PC-9 (cell line): Measurements from ENCODE around the gene LRRC8D. TPM values are rescaled to one million over a fixed set of nuclear protein-coding genes. Genes with fewer than 3 reads are reported as not detected.

Source experiments
- BruUV-seq: library from RNA; stranded (reverse); fragments of 400-500 nt; replicated peaks from 2 replicates; lab custom pipeline; 2021; lab: Mats Ljungman, UMichigan
- CTCF ChIA-PET: fragments of 300-600 bp; sonication (Branson Sonifier 250); formaldehyde crosslinking; loops from one replicate; lab custom pipeline; 2022; ENCODE audit warnings: antibody characterized with exemption; lab: Charles Lee
- POLR2A ChIA-PET: fragments of 300-600 bp; sonication (Branson Sonifier 250); formaldehyde crosslinking; loops from one replicate; lab custom pipeline; 2022; ENCODE audit warnings: antibody characterized with exemption; ENCODE audit not compliant: unreplicated experiment; lab: Charles Lee
- DNase-seq, 2 experiments: peaks; one replicate each; pipeline versions ENCODE4 v3.0.0 to v3.0.0-alpha.2; 2015 to 2022; ENCODE audit warnings: mixed read lengths in 1 of 2
- H2AFZ ChIP-seq: fragments of 200-600 bp; sonication (generic); 2 replicates; pipeline ENCODE4 v1.8.1; 2017; ENCODE audit warnings: antibody characterized with exemption
- H3F3A ChIP-seq: fragments of 200-600 bp; sonication (generic); 2 replicates; pipeline ENCODE4 v1.8.1; 2017; ENCODE audit warnings: antibody characterized with exemption, mild to moderate bottlenecking, low read depth; ENCODE audit not compliant: insufficient read depth
- H3K27ac ChIP-seq: fragments of 200-600 bp; sonication (generic); 2 replicates; pipeline ENCODE4 v1.6.1; 2016; ENCODE audit warnings: mixed run types
- H3K27me3 ChIP-seq: fragments of 200-600 bp; sonication (generic); 2 replicates; pipeline ENCODE4 v1.6.1; 2016; ENCODE audit warnings: low read depth, mixed run types; ENCODE audit not compliant: insufficient read depth
- H3K36me3 ChIP-seq: fragments of 200-600 bp; sonication (generic); 2 replicates; pipeline ENCODE4 v1.6.1; 2016; ENCODE audit warnings: low read depth, mixed run types
- H3K4me1 ChIP-seq: fragments of 200-600 bp; sonication (generic); replicated peaks from 2 replicates; pipeline ENCODE4 v1.6.1; 2016; ENCODE audit warnings: mixed run types; ENCODE audit not compliant: insufficient read depth
- H3K4me2 ChIP-seq: fragments of 200-600 bp; sonication (generic); 2 replicates; pipeline ENCODE4 v1.6.1; 2017; ENCODE audit warnings: mixed run types
- H3K4me3 ChIP-seq: fragments of 200-600 bp; sonication (generic); 2 replicates; pipeline ENCODE4 v1.6.1; 2016; ENCODE audit warnings: mixed run types
- H3K79me2 ChIP-seq: fragments of 200-600 bp; sonication (generic); 2 replicates; pipeline ENCODE4 v1.6.1; 2017; ENCODE audit warnings: low read depth, mixed run types
- H3K9me2 ChIP-seq: fragments of 200-600 bp; sonication (generic); 2 replicates; pipeline ENCODE4 v1.8.1; 2017; ENCODE audit warnings: mild to moderate bottlenecking; ENCODE audit not compliant: insufficient read depth
- H3K9me3 ChIP-seq: fragments of 200-600 bp; sonication (generic); 2 replicates; pipeline ENCODE4 v1.8.1; 2016; ENCODE audit warnings: low read depth; ENCODE audit not compliant: insufficient read depth
- H4K20me1 ChIP-seq: fragments of 200-600 bp; sonication (generic); 2 replicates; pipeline ENCODE4 v1.8.1; 2017; ENCODE audit not compliant: insufficient read depth
- CTCF ChIP-seq: fragments of 200-600 bp; sonication (generic); conservative IDR thresholded peaks from 2 replicates; pipeline ENCODE4 v1.6.1; 2017; ENCODE audit warnings: mixed run types, antibody characterized with exemption, mild to moderate bottlenecking, moderate library complexity
- EZH2 ChIP-seq: fragments of 200-600 bp; sonication (generic); IDR thresholded peaks from 2 replicates; pipeline ENCODE4 v1.8.0; 2017; ENCODE audit warnings: antibody characterized with exemption, low read depth
- intact Hi-C: fragments of 100-400 bp; cut with micrococcal nuclease; formaldehyde crosslinking; loops from one replicate; pipeline ENCODE4 v1.10.0; 2022; ENCODE audit not compliant: unreplicated experiment
- total RNA-seq: library from RNA; stranded (reverse); gene quantifications from 2 replicates; pipeline ENCODE4 v1.2.3, GENCODE V29; 2021

Gene LRRC8D
- total RNA-seq, 1 experiment from 2014 or later = 75.9 TPM

DNA sequence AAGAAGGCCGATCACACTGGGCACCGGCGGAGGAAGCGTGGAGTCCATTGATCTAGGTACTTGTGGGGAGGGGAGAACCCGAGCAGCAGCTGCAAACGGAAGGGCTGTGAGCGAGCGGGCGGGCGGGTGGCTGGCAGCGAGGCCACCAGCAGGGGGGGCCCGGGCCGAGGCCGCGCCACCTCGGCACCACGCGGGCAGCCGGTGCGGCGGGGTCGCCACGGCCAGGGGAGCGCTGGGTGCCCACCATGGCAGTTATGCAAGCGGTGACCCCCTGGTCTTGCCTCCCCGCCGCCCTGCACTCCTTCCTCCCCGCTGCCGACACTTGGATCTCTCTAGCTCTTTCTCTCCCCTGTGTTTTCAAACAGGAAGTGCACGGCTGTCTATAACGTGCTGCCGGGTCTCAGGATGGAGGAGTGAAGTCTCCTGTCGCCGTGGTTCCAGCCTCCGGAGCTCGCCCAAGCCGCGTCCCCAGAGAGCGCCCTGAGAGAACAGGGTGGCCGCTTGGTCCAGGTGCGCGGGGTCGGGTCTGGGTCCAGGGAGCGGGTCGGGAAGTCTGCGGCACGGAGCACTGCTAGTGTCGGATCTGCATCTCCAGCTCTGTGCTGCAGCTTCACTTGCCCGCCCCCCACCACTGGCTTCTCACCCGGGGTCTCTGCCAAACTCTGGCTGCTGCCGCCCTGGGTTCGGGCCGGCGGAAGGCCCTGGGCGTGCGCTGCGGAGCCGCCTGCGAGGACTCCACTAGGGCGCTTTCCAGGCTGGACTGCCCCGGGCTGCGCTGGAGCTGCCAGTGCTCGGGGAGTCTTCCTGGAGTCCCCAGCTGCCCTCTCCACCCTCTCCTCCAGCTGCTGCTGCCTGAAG, 22.7 kb downstream of the LRRC8D start:
- peak; percentile 45 to 67 for DNase-seq
- peaks cover 42% of the 10 kb centered on the region for H3K36me3 ChIP-seq
- intact Hi-C loops = loop anchor here (1.0 to 2.0 kb wide), 5 partner anchors 35 to 144 kb away; no protein-coding TSS in a partner anchor
- H3K27me3 ChIP-seq = no peaks in the 10 kb centered on the region
- peaks cover 14% of the 10 kb centered on the region; the same call in 1 of the 2 replicates for H3F3A ChIP-seq
- TSS peak; percentile 11 for BruUV-seq
- H3K9me2 ChIP-seq = no peaks in the 10 kb centered on the region
- POLR2A ChIA-PET = interaction anchor here (0.6 to 0.7 kb wide), 2 partner anchors 19 to 63 kb away, joined by 4 to 10 read pairs; no protein-coding TSS in a partner anchor
- H3K4me2 ChIP-seq = peak overlapping the region; percentile 92
- H3K4me3 ChIP-seq = peak overlapping the region; percentile 78
- no peak for TF ChIP-seq EZH2
- peak; percentile 68 for TF ChIP-seq CTCF
- peaks cover 82% of the 10 kb centered on the region for H3K79me2 ChIP-seq
- H3K9me3 ChIP-seq = 0 out of 2 replicates have a peak, but pooled peaks cover 3% of the 10 kb centered on the region
- H2AFZ ChIP-seq = peak overlapping the region; percentile 89
- no peaks in the 10 kb centered on the region for H4K20me1 ChIP-seq
- H3K4me1 ChIP-seq = peaks cover 45% of the 10 kb centered on the region
- CTCF ChIA-PET = interaction anchor here (0.6 to 0.9 kb wide), 4 partner anchors 17 to 145 kb away, joined by 3 to 10 read pairs (median 4); no protein-coding TSS in a partner anchor
- peak overlapping the region; percentile 60 for H3K27ac ChIP-seq

GRCh38 chr1:89844241-89844807, 23.5 kb downstream of the LRRC8D start:
- H4K20me1 ChIP-seq = no peaks in the 10 kb centered on the region
- intact Hi-C loops = no loop called here
- DNase-seq = no peak

More at GRCh38 chr1:89844241-89844807, 23.5 kb downstream of the LRRC8D start:
- Histone ChIP-seq H3K9me3 (0 out of 2 replicates have a peak, but pooled peaks cover 3% of the 10 kb centered on the region), H2AFZ (peak overlapping the region; percentile 89), H3K4me2 (peak overlapping the region; percentile 92), H3K79me2 (peaks cover 83% of the 10 kb centered on the region), H3K4me3 (peak overlapping the region; percentile 78), H3F3A (peaks cover 14% of the 10 kb centered on the region; the same call in 1 of the 2 replicates), H3K36me3 (peaks cover 48% of the 10 kb centered on the region), H3K9me2 (no peaks in the 10 kb centered on the region), H3K27me3 (no peaks in the 10 kb centered on the region), H3K4me1 (peaks cover 50% of the 10 kb centered on the region), H3K27ac (peak overlapping the region; percentile 60)
- ChIA-PET CTCF (interaction anchor here (0.6 kb wide), 1 partner anchor 142 kb away, joined by 10 read pairs; no protein-coding TSS in a partner anchor), POLR2A (no interaction called here)
- no peak for TF ChIP-seq EZH2
- no peak for TF ChIP-seq CTCF
- TSS peak; percentile 25 for BruUV-seq
